Smooth muscle cell (in vitro differentiated cells): ENCODE measurements around the gene GALP. TPM values are rescaled to one million over a fixed set of nuclear protein-coding genes. Genes with fewer than 3 reads are reported as not detected.

Experiments
- DNase-seq: peaks from one replicate; lab custom pipeline; 2025; ENCODE audit not compliant: unreplicated experiment; lab: John Stamatoyannopoulos, UW
- H2AFZ ChIP-seq: fragments of 200-600 bp; sonication (generic); 2 replicates; pipeline ENCODE4 v1.6.0; 2016; ENCODE audit warnings: antibody characterized with exemption, low read depth, mild to moderate bottlenecking
- H3F3A ChIP-seq: fragments of 200-600 bp; sonication (generic); 2 replicates; pipeline ENCODE4 v1.6.0; 2017; ENCODE audit warnings: antibody characterized with exemption, low read depth
- H3K27ac ChIP-seq: fragments of 200-600 bp; sonication (generic); 2 replicates; pipeline ENCODE4 v1.5.1; 2016; ENCODE audit warnings: low read depth, mild to moderate bottlenecking
- H3K27me3 ChIP-seq: fragments of 200-600 bp; sonication (generic); 2 replicates; pipeline ENCODE4 v1.6.1; 2016; ENCODE audit warnings: low read depth, mild to moderate bottlenecking
- H3K36me3 ChIP-seq: fragments of 200-600 bp; sonication (generic); 2 replicates; pipeline ENCODE4 v1.5.1; 2016; ENCODE audit warnings: low read depth
- H3K4me1 ChIP-seq: fragments of 200-600 bp; sonication (generic); 2 replicates; pipeline ENCODE4 v1.5.1; 2016; ENCODE audit warnings: low read depth
- H3K4me2 ChIP-seq: fragments of 200-600 bp; sonication (generic); 2 replicates; pipeline ENCODE4 v1.6.0; 2016; ENCODE audit warnings: mild to moderate bottlenecking
- H3K4me3 ChIP-seq: fragments of 200-600 bp; sonication (generic); 2 replicates; pipeline ENCODE4 v1.5.1; 2016; ENCODE audit warnings: mild to moderate bottlenecking
- H3K79me2 ChIP-seq: fragments of 200-600 bp; sonication (generic); 2 replicates; pipeline ENCODE4 v1.6.0; 2016; ENCODE audit warnings: low read depth, mild to moderate bottlenecking
- H3K9ac ChIP-seq: fragments of 200-600 bp; sonication (generic); 2 replicates; pipeline ENCODE4 v1.6.0; 2016; ENCODE audit warnings: low read depth
- H3K9me3 ChIP-seq: fragments of 200-600 bp; sonication (generic); replicated peaks from 2 replicates; pipeline ENCODE4 v1.5.1; 2016; ENCODE audit warnings: low read depth
- H4K20me1 ChIP-seq: fragments of 200-600 bp; sonication (generic); 2 replicates; pipeline ENCODE4 v1.6.0; 2016; ENCODE audit warnings: low read depth
- CTCF ChIP-seq: fragments of 200-600 bp; sonication (generic); IDR thresholded peaks from 2 replicates; pipeline ENCODE4 v1.5.1; 2017; ENCODE audit warnings: borderline replicate concordance, mild to moderate bottlenecking, antibody characterized with exemption; ENCODE audit not compliant: insufficient read depth, poor library complexity, severe bottlenecking
- WGBS: methylation state at CpG from one replicate; pipeline ENCODE4 v1.1.7; 2016; ENCODE audit warnings: low lambda C conversion rate; 5-methylcytosine and 5-hydroxymethylcytosine counted together
- polyA plus RNA-seq: library from polyadenylated mRNA; unstranded; fragments of >200 nt; fragmentation: Nextera tagmentation; extraction: Ambion mirVana; gene quantifications from 2 replicates; pipeline ENCODE4 v1.2.1, GENCODE V29; 2016
- total RNA-seq: library from RNA; depleted of rRNA; stranded (reverse); fragments of >200 nt; gene quantifications from 2 replicates; pipeline ENCODE4 v1.2.3, GENCODE V29; 2014

GALP gene
- total and polyA plus RNA-seq, 2 experiments from 2014 or later = not detected

- no peak overlapping the region for H3K4me3 ChIP-seq
- H3K79me2 ChIP-seq = no peaks in the 10 kb centered on the region
- no peak overlapping the region for H3K27ac ChIP-seq
- H3F3A ChIP-seq = no peaks in the 10 kb centered on the region
- no peak overlapping the region for H3K4me2 ChIP-seq
- no peak for TF ChIP-seq CTCF
- H3K27me3 ChIP-seq = no peaks in the 10 kb centered on the region
- 92% methylated on average over 13 of the region's 13 CpGs for WGBS
- no peaks in the 10 kb centered on the region for H3K9me3 ChIP-seq
- no peak for DNase-seq
- no peaks in the 10 kb centered on the region for H4K20me1 ChIP-seq
- no peak overlapping the region for H2AFZ ChIP-seq
- H3K4me1 ChIP-seq = no peaks in the 10 kb centered on the region
- H3K36me3 ChIP-seq = no peaks in the 10 kb centered on the region
- H3K9ac ChIP-seq = no peak overlapping the region
Measured at GRCh38 chr19:56163097-56163496, 12.7 kb upstream of the GALP start.

GRCh38 chr19:56167064-56167578 is 8.7 kb upstream of the GALP start:
- no peaks in the 10 kb centered on the region for H3K36me3 ChIP-seq
- no peaks in the 10 kb centered on the region for H3K9me3 ChIP-seq
- 44% methylated on average over 7 of the region's 7 CpGs for WGBS
- no peaks in the 10 kb centered on the region for H4K20me1 ChIP-seq
- no peaks in the 10 kb centered on the region for H3K4me1 ChIP-seq
- H3K4me2 ChIP-seq = no peak overlapping the region
- H3K9ac ChIP-seq = no peak overlapping the region
- H2AFZ ChIP-seq = no peak overlapping the region
- no peaks in the 10 kb centered on the region for H3F3A ChIP-seq
- no peak overlapping the region for H3K4me3 ChIP-seq
- H3K27ac ChIP-seq = no peak overlapping the region
- no peak for DNase-seq
- H3K27me3 ChIP-seq = no peaks in the 10 kb centered on the region
- no peaks in the 10 kb centered on the region for H3K79me2 ChIP-seq
- no peak for TF ChIP-seq CTCF

GRCh38 chr19:56170261-56170660 is 5.5 kb upstream of the GALP start:
- DNase-seq = no peak
- TF ChIP-seq CTCF = no peak

GRCh38 chr19:56174086-56174485 is 1.7 kb upstream of the GALP start:
- Histone ChIP-seq H3K4me3 (no peak overlapping the region), H3K27me3 (no peaks in the 10 kb centered on the region), H3F3A (no peaks in the 10 kb centered on the region), H3K79me2 (no peaks in the 10 kb centered on the region), H3K36me3 (no peaks in the 10 kb centered on the region), H2AFZ (no peak overlapping the region), H4K20me1 (no peaks in the 10 kb centered on the region), H3K9me3 (no peaks in the 10 kb centered on the region), H3K4me1 (peaks cover 4% of the 10 kb centered on the region), H3K4me2 (no peak overlapping the region), H3K9ac (no peak overlapping the region), H3K27ac (no peak overlapping the region)
- TF ChIP-seq CTCF = no peak
- WGBS = 39% methylated on average over 8 of the region's 9 CpGs
- no peak for DNase-seq

More at GRCh38 chr19:56170261-56170660, 5.5 kb upstream of the GALP start:
- H3F3A ChIP-seq = no peaks in the 10 kb centered on the region
- H3K79me2 ChIP-seq = no peaks in the 10 kb centered on the region
- no peak overlapping the region for H3K27ac ChIP-seq
- 82% methylated on average over 14 of the region's 14 CpGs for WGBS
- H3K36me3 ChIP-seq = no peaks in the 10 kb centered on the region
- H3K4me1 ChIP-seq = peaks cover under 1% of the 10 kb centered on the region
- no peak overlapping the region for H3K9ac ChIP-seq
- H4K20me1 ChIP-seq = no peaks in the 10 kb centered on the region
- no peaks in the 10 kb centered on the region for H3K9me3 ChIP-seq
- no peak overlapping the region for H2AFZ ChIP-seq
- H3K4me2 ChIP-seq = no peak overlapping the region
- H3K27me3 ChIP-seq = no peaks in the 10 kb centered on the region
- no peak overlapping the region for H3K4me3 ChIP-seq
